ENCODE data around the gene CORO6. TPM values are rescaled to one million over a fixed set of nuclear protein-coding genes. Genes with fewer than 3 reads are reported as not detected.

CORO6 gene
- total RNA-seq, 1 experiment from 2014 or later: 35.0 TPM

DNA sequence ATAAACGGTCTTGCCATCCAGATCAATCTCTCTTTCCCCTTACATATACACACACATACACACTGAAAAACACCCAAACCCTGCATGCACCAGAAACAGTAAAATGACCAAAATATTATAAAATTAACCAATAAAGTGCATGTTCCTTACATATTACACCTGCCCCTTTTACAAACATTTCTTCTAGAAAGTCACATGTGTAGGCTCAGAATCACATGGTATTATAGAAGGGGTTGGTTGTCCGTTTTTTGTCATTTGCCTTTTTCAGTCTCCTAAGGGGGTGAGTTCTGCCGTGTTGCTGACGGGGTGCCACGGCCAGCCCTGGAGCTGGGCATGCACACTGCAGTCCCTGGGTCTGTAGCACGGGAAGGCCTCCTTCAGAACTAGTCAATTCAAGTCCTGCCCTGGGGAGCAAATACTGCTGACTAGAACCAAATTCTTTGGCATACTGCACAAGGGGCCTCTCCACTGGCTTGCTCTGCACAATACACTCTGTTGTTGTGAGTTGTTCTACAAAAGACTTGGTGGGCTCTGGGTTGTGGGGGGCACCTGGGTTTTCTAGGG, 8.0 kb upstream of the CORO6 start:
- no TSS peak for BruUV-seq (replicated peaks)
- no peak overlapping the region for H3K4me3 ChIP-seq
- H3K27ac ChIP-seq: no peak overlapping the region
- H3F3A ChIP-seq (ENCODE audit: insufficient read depth, low read depth): no peaks in the 10 kb centered on the region
- H3K27me3 ChIP-seq (ENCODE audit: insufficient read depth, low read depth): no peaks in the 10 kb centered on the region
- no peaks in the 10 kb centered on the region for H4K20me1 ChIP-seq (ENCODE audit: insufficient read depth)
- H3K4me2 ChIP-seq: no peak overlapping the region
- ChIA-PET CTCF (no interaction called here), POLR2A (ENCODE audit: unreplicated experiment) (no interaction called here)
- no peaks in the 10 kb centered on the region for H3K9me2 ChIP-seq (ENCODE audit: insufficient read depth)
- no peak for DNase-seq
- TF ChIP-seq EZH2 (IDR thresholded peaks at IDR 0.05; ENCODE audit: low read depth): no peak
- TF ChIP-seq, protein P1, sequence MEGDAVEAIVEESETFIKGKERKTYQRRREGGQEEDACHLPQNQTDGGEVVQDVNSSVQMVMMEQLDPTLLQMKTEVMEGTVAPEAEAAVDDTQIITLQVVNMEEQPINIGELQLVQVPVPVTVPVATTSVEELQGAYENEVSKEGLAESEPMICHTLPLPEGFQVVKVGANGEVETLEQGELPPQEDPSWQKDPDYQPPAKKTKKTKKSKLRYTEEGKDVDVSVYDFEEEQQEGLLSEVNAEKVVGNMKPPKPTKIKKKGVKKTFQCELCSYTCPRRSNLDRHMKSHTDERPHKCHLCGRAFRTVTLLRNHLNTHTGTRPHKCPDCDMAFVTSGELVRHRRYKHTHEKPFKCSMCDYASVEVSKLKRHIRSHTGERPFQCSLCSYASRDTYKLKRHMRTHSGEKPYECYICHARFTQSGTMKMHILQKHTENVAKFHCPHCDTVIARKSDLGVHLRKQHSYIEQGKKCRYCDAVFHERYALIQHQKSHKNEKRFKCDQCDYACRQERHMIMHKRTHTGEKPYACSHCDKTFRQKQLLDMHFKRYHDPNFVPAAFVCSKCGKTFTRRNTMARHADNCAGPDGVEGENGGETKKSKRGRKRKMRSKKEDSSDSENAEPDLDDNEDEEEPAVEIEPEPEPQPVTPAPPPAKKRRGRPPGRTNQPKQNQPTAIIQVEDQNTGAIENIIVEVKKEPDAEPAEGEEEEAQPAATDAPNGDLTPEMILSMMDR (conservative IDR thresholded peaks at IDR 0.05): no peak
- intact Hi-C loops (cut with micrococcal nuclease; ENCODE audit: unreplicated experiment): no loop called here
- H3K36me3 ChIP-seq (ENCODE audit: low read depth): 0 out of 2 replicates have a peak, but pooled peaks cover 5% of the 10 kb centered on the region
- H3K79me2 ChIP-seq (ENCODE audit: low read depth): no peaks in the 10 kb centered on the region
- no peak overlapping the region for H2AFZ ChIP-seq
- 0 out of 2 replicates have a peak, but pooled peaks cover 1% of the 10 kb centered on the region for H3K4me1 ChIP-seq (replicated peaks; ENCODE audit: insufficient read depth)
- no peaks in the 10 kb centered on the region for H3K9me3 ChIP-seq (ENCODE audit: insufficient read depth, low read depth)

DNA sequence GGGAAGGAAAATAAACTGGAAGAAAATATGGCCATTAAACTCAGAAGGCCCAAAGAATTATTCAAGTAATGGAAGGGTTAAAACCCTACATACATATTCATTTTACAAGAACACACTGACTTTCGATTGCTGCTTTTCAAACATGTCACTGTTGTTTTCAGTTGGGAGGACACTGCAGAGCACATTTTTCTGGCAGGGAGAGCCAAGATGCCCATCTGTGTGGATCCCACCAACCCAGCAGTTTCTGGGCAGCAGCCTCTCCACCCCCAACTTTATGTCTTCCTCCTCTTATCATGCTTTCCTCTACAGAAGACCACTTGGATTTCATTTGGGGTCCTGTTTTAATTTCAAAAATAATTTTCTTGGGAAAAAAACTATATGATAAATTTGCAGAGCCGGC, 7.1 kb upstream of the CORO6 start:
- Histone ChIP-seq H3K36me3 (ENCODE audit: low read depth) (0 out of 2 replicates have a peak, but pooled peaks cover 5% of the 10 kb centered on the region), H3K27ac (no peak overlapping the region), H3K4me1 (replicated peaks; ENCODE audit: insufficient read depth) (0 out of 2 replicates have a peak, but pooled peaks cover 9% of the 10 kb centered on the region), H3K79me2 (ENCODE audit: low read depth) (no peaks in the 10 kb centered on the region), H3K4me2 (no peak overlapping the region), H3K27me3 (ENCODE audit: insufficient read depth, low read depth) (no peaks in the 10 kb centered on the region), H3F3A (ENCODE audit: insufficient read depth, low read depth) (no peaks in the 10 kb centered on the region; the same call in 1 of the 2 replicates), H3K9me2 (ENCODE audit: insufficient read depth) (no peaks in the 10 kb centered on the region), H4K20me1 (ENCODE audit: insufficient read depth) (no peaks in the 10 kb centered on the region), H2AFZ (no peak overlapping the region), H3K4me3 (no peak overlapping the region), H3K9me3 (ENCODE audit: insufficient read depth, low read depth) (no peaks in the 10 kb centered on the region)
- DNase-seq: no peak
- no TSS peak for BruUV-seq (replicated peaks)
- ChIA-PET CTCF (no interaction called here), POLR2A (ENCODE audit: unreplicated experiment) (no interaction called here)
- no peak for TF ChIP-seq EZH2 (IDR thresholded peaks at IDR 0.05; ENCODE audit: low read depth)
- TF ChIP-seq, protein P1 (conservative IDR thresholded peaks at IDR 0.05): no peak
- intact Hi-C loops (cut with micrococcal nuclease; ENCODE audit: unreplicated experiment): no loop called here

DNA sequence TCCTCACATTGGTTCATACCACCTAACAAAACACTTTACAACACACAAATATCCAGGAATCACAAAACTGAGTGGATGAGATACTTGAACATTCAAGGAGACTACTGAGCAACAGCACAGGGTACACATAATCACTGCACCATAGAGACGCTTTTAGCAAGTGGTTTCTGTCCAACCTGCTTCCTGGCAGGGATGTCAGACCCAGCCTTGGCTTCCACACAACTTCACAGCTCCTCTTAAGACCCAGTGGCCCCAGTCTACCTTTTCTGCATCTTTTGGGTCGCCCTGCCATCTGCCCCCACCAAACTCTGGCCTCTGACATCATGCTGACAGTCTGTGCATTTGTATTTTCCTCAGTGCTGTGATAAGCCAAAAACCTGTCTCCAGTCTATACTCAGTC, 5.9 kb upstream of the CORO6 start:
- Histone ChIP-seq H4K20me1 (ENCODE audit: insufficient read depth) (no peaks in the 10 kb centered on the region), H3F3A (ENCODE audit: insufficient read depth, low read depth) (peaks cover 7% of the 10 kb centered on the region; the same call in 1 of the 2 replicates), H3K4me3 (no peak overlapping the region), H2AFZ (no peak overlapping the region), H3K79me2 (ENCODE audit: low read depth) (no peaks in the 10 kb centered on the region), H3K4me1 (replicated peaks; ENCODE audit: insufficient read depth) (peaks cover 17% of the 10 kb centered on the region), H3K9me2 (ENCODE audit: insufficient read depth) (no peaks in the 10 kb centered on the region), H3K4me2 (no peak overlapping the region), H3K27me3 (ENCODE audit: insufficient read depth, low read depth) (no peaks in the 10 kb centered on the region), H3K36me3 (ENCODE audit: low read depth) (0 out of 2 replicates have a peak, but pooled peaks cover 5% of the 10 kb centered on the region), H3K9me3 (ENCODE audit: insufficient read depth, low read depth) (no peaks in the 10 kb centered on the region), H3K27ac (no peak overlapping the region)
- TF ChIP-seq, protein P1 (conservative IDR thresholded peaks at IDR 0.05): no peak
- TF ChIP-seq EZH2 (IDR thresholded peaks at IDR 0.05; ENCODE audit: low read depth): no peak
- no peak for DNase-seq
- intact Hi-C loops (cut with micrococcal nuclease; ENCODE audit: unreplicated experiment): no loop called here
- ChIA-PET CTCF (interaction anchor here (0.5 kb wide), 1 partner anchor 41 kb away, joined by 6 read pairs; no protein-coding TSS in a partner anchor), POLR2A (ENCODE audit: unreplicated experiment) (no interaction called here)
- BruUV-seq (replicated peaks): no TSS peak
